Uterus (tissue), 2 donors: ENCODE results near the gene CIAO2B.
"Not testable (repeated sequence)": the region's sequence is repeated elsewhere in the genome, so short reads cannot be mapped to it uniquely, and the experiment has no call there.

Source experiments
- POLR2A ChIP-seq, 2 donors: fragments of 450-650 bp; IDR thresholded peaks; one replicate each; pipeline ENCODE4 v1.6.1; 2016; ENCODE audit warnings: antibody characterized with exemption in 2 of 2, mild to moderate bottlenecking in 1 of 2, moderate library complexity in 1 of 2
- TF ChIP-seq, protein P1 (sequence below), 4 experiments: fragments of 200-600 bp in 2 of 4; fragments of 450-650 bp in 2 of 4; sonication (generic) in 2 of 4; IDR thresholded peaks; one replicate each; pipeline ENCODE4 v1.5.1; 2016 to 2019; ENCODE audit warnings: antibody characterized with exemption in 4 of 4, mild to moderate bottlenecking in 2 of 4, moderate library complexity in 1 of 4

DNA sequence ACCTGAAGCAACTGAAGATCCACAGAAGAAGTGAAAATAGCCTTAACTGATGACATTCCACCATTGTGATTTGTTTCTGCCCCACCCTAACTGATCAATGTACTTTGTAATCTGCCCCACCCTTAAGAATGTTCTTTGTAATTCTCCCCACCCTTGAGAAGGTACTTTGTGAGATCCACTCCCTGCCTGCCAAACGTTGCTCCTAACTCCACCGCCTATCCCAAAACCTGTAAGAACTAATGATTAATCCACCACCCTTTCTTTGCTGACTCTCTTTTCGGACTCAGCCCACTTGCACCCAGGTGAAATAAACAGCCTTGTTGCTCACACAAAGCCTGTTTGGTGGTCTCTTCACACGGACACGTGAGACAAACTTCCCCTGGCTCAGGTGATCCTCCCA is 37.5 kb downstream of the CIAO2B start:
- TF ChIP-seq, protein P1, sequence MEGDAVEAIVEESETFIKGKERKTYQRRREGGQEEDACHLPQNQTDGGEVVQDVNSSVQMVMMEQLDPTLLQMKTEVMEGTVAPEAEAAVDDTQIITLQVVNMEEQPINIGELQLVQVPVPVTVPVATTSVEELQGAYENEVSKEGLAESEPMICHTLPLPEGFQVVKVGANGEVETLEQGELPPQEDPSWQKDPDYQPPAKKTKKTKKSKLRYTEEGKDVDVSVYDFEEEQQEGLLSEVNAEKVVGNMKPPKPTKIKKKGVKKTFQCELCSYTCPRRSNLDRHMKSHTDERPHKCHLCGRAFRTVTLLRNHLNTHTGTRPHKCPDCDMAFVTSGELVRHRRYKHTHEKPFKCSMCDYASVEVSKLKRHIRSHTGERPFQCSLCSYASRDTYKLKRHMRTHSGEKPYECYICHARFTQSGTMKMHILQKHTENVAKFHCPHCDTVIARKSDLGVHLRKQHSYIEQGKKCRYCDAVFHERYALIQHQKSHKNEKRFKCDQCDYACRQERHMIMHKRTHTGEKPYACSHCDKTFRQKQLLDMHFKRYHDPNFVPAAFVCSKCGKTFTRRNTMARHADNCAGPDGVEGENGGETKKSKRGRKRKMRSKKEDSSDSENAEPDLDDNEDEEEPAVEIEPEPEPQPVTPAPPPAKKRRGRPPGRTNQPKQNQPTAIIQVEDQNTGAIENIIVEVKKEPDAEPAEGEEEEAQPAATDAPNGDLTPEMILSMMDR (IDR thresholded peaks at IDR 0.05), result not testable (repeated sequence)
- not testable (repeated sequence) for TF ChIP-seq POLR2A (IDR thresholded peaks at IDR 0.05)
